B cell (primary cell): ENCODE data around the gene ADK.

Source experiments
- CTCF ChIP-seq: fragments of 200-600 bp; IDR thresholded peaks from one replicate; pipeline ENCODE4 v1.8.0; 2022; ENCODE audit warnings: antibody characterized with exemption, mild to moderate bottlenecking
- EZH2 ChIP-seq: IDR thresholded peaks from 2 replicates; pipeline ENCODE4 v1.6.1; 2012; ENCODE audit warnings: borderline replicate concordance, low read depth, mild to moderate bottlenecking, moderate library complexity, low read length; ENCODE audit not compliant: insufficient read depth, poor library complexity, severe bottlenecking

DNA sequence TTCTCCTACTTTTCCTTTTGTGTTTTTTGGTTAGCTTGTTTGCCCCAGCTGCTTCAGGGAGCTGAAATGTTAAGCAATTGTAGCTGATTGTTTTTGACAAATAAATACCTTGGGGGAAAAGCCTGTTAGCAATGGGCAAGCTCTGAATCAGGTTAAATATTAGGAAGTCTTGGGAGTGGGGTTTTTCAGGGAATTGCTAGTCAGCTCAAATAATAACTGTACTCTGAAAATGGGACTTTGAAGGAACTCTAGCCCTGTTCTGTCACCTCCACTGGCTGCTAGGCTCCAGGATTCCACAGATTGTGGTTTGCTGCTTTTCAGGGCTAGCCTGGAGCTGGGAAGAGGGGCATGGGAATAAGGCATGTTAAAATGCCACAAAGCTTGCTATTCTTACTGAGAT is 39.5 kb downstream of the ADK start:
- TF ChIP-seq EZH2 (no peak), CTCF (no peak)
